ENCODE data around the gene APOL2.

The APOL2 gene

DNA sequence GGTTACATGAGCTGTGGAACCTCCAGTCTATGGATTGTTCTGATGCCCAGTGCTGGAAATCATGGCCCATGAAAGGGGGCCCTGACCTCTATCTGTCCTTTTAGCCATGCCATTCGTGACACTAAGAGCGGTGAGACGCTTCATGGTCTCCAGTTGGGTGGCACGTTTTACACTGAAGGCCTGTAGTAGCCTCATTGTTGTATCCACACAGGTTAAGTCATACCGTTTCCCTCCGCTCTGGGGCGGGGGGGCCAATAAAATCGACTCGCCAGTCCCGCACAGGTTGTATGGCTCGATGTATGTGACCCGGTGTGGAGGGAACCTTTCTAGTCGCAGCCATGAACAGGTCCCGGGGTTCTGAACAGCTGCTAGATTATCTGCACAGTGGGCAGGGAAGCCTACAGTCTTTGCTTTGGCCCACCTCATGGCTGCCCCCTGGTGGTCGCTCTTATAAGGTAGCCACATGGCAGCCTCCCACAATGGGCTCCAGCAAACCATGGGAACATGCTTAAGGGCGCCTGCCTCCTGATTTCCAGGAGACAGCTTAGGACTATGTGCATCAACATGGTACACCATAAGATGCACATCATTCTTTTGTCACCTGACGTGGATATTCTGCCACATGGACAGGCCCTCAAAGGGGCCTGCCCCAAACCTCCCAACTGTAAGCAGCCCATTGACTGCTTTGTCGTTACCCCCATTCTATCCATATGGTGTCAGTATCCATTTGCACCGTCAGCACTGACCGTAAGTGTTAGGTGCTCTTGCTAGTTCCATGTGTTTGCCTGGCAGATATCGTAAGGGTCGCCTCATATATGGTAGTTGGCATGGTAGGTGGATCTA is 59.1 kb downstream of the APOL2 start:
- in situ Hi-C loops (cut with HindIII; ENCODE audit: low pct_unique_long_range_greater_than_20kb, low sequenced_read_pairs) = no loop called here
- DNase-seq (ENCODE audit: low read depth in 1 of 2, low spot score in 1 of 2) = peak; percentile 9 to 51

GRCh38 chr22:36177160-36177559 is 62.2 kb downstream of the APOL2 start:
- in situ Hi-C loops (cut with HindIII; ENCODE audit: low pct_unique_long_range_greater_than_20kb, low sequenced_read_pairs) = no loop called here
- TF ChIP-seq JUND (IDR thresholded peaks at IDR 0.05; ENCODE audit: low read depth) = no peak
- DNase-seq (ENCODE audit: low read depth in 1 of 2, low spot score in 1 of 2) = no peak

More for the DNA sequence above, 59.1 kb downstream of the APOL2 start:
- TF ChIP-seq JUND (IDR thresholded peaks at IDR 0.05; ENCODE audit: low read depth) = no peak
